NCI-H2107 treated with DMSO at 0.1 percent for 48 hours (cell line): ENCODE results near the gene URI1.
"Not testable (repeated sequence)": the region's sequence is repeated elsewhere in the genome, so short reads cannot be mapped to it uniquely, and the experiment has no call there.

Source experiments
- DNase-seq: peaks from one replicate; lab custom pipeline; 2025; ENCODE audit not compliant: unreplicated experiment; lab: John Stamatoyannopoulos, UW

URI1 gene

GRCh38 chr19:29941828-29942403 is at the start of gene URI1:
Gene URI1, plus strand, starts transcription at chr19:29942239. Its CDS starts 309 bp downstream, at chr19:29942548.
- peak; percentile 48 for DNase-seq

GRCh38 chr19:29893606-29894284 is 48.3 kb upstream of the URI1 start:
- no peak for DNase-seq

- DNase-seq = no peak
These were observed 45.2 kb upstream of the URI1 start for GRCh38 chr19:29896802-29897201.

- DNase-seq = no peak
These were observed 44.6 kb upstream of the URI1 start for GRCh38 chr19:29897466-29897865.

- DNase-seq = no peak
These were observed 38.0 kb upstream of the URI1 start for GRCh38 chr19:29904017-29904416.

GRCh38 chr19:29908963-29909944 is 32.8 kb upstream of the URI1 start:
- DNase-seq = no peak

GRCh38 chr19:29914933-29915332 is 27.1 kb upstream of the URI1 start:
- no peak for DNase-seq

GRCh38 chr19:29915832-29916231 is 26.2 kb upstream of the URI1 start:
- DNase-seq = not testable (repeated sequence)

GRCh38 chr19:29917911-29918310 is 24.1 kb upstream of the URI1 start:
- DNase-seq = no peak

GRCh38 chr19:29918891-29919290 is 23.1 kb upstream of the URI1 start:
- no peak for DNase-seq

GRCh38 chr19:29922972-29923371 is 19.1 kb upstream of the URI1 start:
- DNase-seq = no peak

GRCh38 chr19:29923653-29924052 is 18.4 kb upstream of the URI1 start:
- no peak for DNase-seq

- DNase-seq = no peak
These were observed 16.0 kb upstream of the URI1 start for GRCh38 chr19:29926031-29926430.

GRCh38 chr19:29926801-29927200 is 15.2 kb upstream of the URI1 start:
- no peak for DNase-seq

- DNase-seq = no peak
These were observed 14.0 kb upstream of the URI1 start for GRCh38 chr19:29927944-29928625.

GRCh38 chr19:29928831-29929230 is 13.2 kb upstream of the URI1 start:
- DNase-seq = no peak

- DNase-seq = no peak
These were observed 7.8 kb upstream of the URI1 start for GRCh38 chr19:29934257-29934656.

GRCh38 chr19:29934781-29935180 is 7.3 kb upstream of the URI1 start:
- DNase-seq = no peak

GRCh38 chr19:29936409-29936808 is 5.6 kb upstream of the URI1 start:
- no peak for DNase-seq

- no peak for DNase-seq
These were observed 2.4 kb upstream of the URI1 start for GRCh38 chr19:29939628-29940027.

GRCh38 chr19:29940971-29941585 is 961 bp upstream of the URI1 start:
- no peak for DNase-seq
